CD4-positive, alpha-beta T cell (primary cell): ENCODE data around the gene BOK. TPM values are rescaled to one million over a fixed set of nuclear protein-coding genes. Genes with fewer than 3 reads are reported as not detected.

Experiments used
- ATAC-seq: fragments of 200-7000 bp; cut with Tn5 transposase; one replicate; pipeline ENCODE4 v1.10.0; 2022; ENCODE audit warnings: mild to moderate bottlenecking; ENCODE audit not compliant: poor library complexity
- CTCF ChIA-PET: fragments of 350-600 bp; sonication (Branson Sonifier 250); formaldehyde crosslinking; loops from one replicate; lab custom pipeline; 2021; ENCODE audit warnings: antibody characterized with exemption, inconsistent platforms; lab: Charles Lee
- POLR2A ChIA-PET: fragments of 350-600 bp; sonication (Branson Sonifier 250); formaldehyde crosslinking; loops from one replicate; lab custom pipeline; 2021; ENCODE audit warnings: antibody characterized with exemption, inconsistent platforms; lab: Charles Lee
- DNase-seq, 14 experiments: peaks; one replicate each; pipeline ENCODE4 v3.0.0-alpha.2; 2013 to 2020; ENCODE audit warnings: mixed read lengths in 2 of 14
- H3K27ac ChIP-seq, 2 donors: one replicate each; pipeline versions ENCODE4 v1.5.1 to v1.7.0; 2013; ENCODE audit warnings: low read length in 2 of 2, low read depth in 1 of 2, mild to moderate bottlenecking in 1 of 2
- H3K27me3 ChIP-seq, 2 experiments: 1 replicate in 1 of 2; 2 replicates in 1 of 2; pipeline versions ENCODE4 v1.6.1 to v1.7.0; 2013; ENCODE audit warnings: low read length in 2 of 2, control low read depth in 1 of 2, mild to moderate bottlenecking in 1 of 2, moderate library complexity in 1 of 2; ENCODE audit not compliant: insufficient read depth in 2 of 2, control insufficient read depth in 1 of 2
- H3K36me3 ChIP-seq: one replicate; pipeline ENCODE4 v1.6.1; 2013; ENCODE audit warnings: low read length, control low read depth; ENCODE audit not compliant: insufficient read depth
- H3K4me1 ChIP-seq: one replicate; pipeline ENCODE4 v1.6.1; 2013; ENCODE audit warnings: low read length, control low read depth; ENCODE audit not compliant: insufficient read depth
- H3K4me3 ChIP-seq: one replicate; pipeline ENCODE4 v1.5.1; 2013; ENCODE audit warnings: mild to moderate bottlenecking, low read length, moderate library complexity
- H3K9me3 ChIP-seq, 2 experiments: 1 replicate in 1 of 2; 2 replicates in 1 of 2; pipeline versions ENCODE4 v1.6.1 to v1.7.0; 2013; ENCODE audit warnings: low read length in 2 of 2, mild to moderate bottlenecking in 2 of 2, control low read depth in 1 of 2, moderate library complexity in 1 of 2; ENCODE audit not compliant: control insufficient read depth in 1 of 2, insufficient read depth in 1 of 2
- H3K27ac Mint-ChIP-seq: one replicate; pipeline ENCODE4 v1.8.0; 2020; ENCODE audit warnings: mixed read lengths
- H3K27me3 Mint-ChIP-seq: one replicate; pipeline ENCODE4 v1.8.0; 2021; ENCODE audit warnings: mixed read lengths
- H3K36me3 Mint-ChIP-seq: one replicate; pipeline ENCODE4 v1.8.0; 2021; ENCODE audit warnings: low read depth, mixed read lengths
- H3K4me1 Mint-ChIP-seq: one replicate; pipeline ENCODE4 v1.8.0; 2021; ENCODE audit warnings: low read depth, mixed read lengths
- H3K4me3 Mint-ChIP-seq: one replicate; pipeline ENCODE4 v1.8.0; 2020; ENCODE audit warnings: mild to moderate bottlenecking, mixed read lengths
- H3K9me3 Mint-ChIP-seq: one replicate; pipeline ENCODE4 v1.8.0; 2020; ENCODE audit warnings: mixed read lengths
- CTCF ChIP-seq: fragments of 200-600 bp; IDR thresholded peaks from one replicate; pipeline ENCODE4 v1.8.0; 2022; ENCODE audit warnings: antibody characterized with exemption, mild to moderate bottlenecking
- intact Hi-C, 2 experiments: fragments of 100-400 bp; cut with DNase I in 1 of 2; cut with micrococcal nuclease in 1 of 2; formaldehyde crosslinking; loops; one replicate each; pipeline versions ENCODE4 v1.15.1 to v1.9.0; 2023 to 2025; cut with DNase I, micrococcal nuclease
- total RNA-seq, 174 experiments: library from RNA in 2 of 174; stranded (reverse) in 2 of 174; gene quantifications; one replicate each; pipeline ENCODE4 v1.2.3 and lab custom pipeline; 2021 to 2026

Gene BOK
- total RNA-seq, 2 experiments from 2014 or later = not detected

DNA sequence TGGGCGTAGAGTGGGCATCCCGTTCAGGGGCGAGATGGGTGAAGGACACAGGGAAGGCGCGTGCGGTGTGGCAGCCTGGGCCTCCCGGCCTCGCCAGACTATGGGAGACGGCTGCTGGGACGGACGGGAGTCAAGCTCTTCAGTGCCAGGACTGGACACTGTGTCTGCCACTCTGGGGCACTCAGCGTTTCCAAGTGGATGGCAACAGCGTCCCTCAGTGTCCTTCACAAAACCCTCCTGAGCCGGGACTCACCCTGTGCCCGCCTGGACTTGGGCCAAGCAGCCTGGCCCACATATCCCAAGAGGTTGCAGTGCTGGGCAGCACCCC is 16.3 kb upstream of the BOK start:
- TF ChIP-seq CTCF = no peak
- ATAC-seq (no peak), DNase-seq (no peak)
- Histone ChIP-seq H3K9me3 (peaks cover 0 to 13% of the 10 kb centered on the region in 2 experiments), H3K27me3 (peaks cover 29 to 52% of the 10 kb centered on the region in 2 experiments), H3K27ac (no peak overlapping the region), H3K4me1 (peaks cover 11% of the 10 kb centered on the region), H3K4me3 (no peak overlapping the region), H3K36me3 (no peaks in the 10 kb centered on the region)
- peaks cover 5% of the 10 kb centered on the region for H3K4me1 Mint-ChIP-seq
- no peak overlapping the region for H3K4me3 Mint-ChIP-seq
- H3K27me3 Mint-ChIP-seq = peaks cover 26% of the 10 kb centered on the region
- intact Hi-C loops = no loop called here
- POLR2A ChIA-PET = no interaction called here
- no peaks in the 10 kb centered on the region for H3K36me3 Mint-ChIP-seq
- no peaks in the 10 kb centered on the region for H3K9me3 Mint-ChIP-seq
- no peak overlapping the region for H3K27ac Mint-ChIP-seq
- CTCF ChIA-PET = no interaction called here

DNA sequence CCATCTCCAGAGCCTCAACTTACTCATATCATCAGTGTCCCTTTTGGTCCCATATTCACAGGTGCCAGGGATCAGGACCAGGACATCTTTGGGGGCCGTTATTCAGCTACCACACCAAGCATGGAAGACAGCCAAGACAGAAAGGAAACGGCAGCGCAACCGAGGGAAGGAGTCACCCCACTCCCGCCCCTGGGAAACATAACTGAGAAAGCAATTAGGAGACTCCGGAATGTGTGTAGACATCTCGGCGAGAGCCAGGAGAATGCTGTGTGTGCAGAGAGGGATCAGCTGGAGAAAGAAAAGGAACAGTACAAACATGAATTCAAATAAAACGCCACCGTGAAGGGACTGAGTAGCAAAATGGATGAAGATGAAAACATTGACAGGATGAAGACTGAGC is 13.4 kb upstream of the BOK start:
- no peak for ATAC-seq
- Histone ChIP-seq H3K27me3 (peaks cover 23 to 61% of the 10 kb centered on the region in 2 experiments), H3K4me3 (no peak overlapping the region), H3K36me3 (no peaks in the 10 kb centered on the region), H3K9me3 (peaks cover 0 to 13% of the 10 kb centered on the region in 2 experiments), H3K4me1 (peaks cover 11% of the 10 kb centered on the region), H3K27ac (no peak overlapping the region)
- Mint-ChIP-seq H3K27ac (no peak overlapping the region), H3K36me3 (no peaks in the 10 kb centered on the region), H3K4me1 (peaks cover 5% of the 10 kb centered on the region), H3K27me3 (peaks cover 26% of the 10 kb centered on the region), H3K4me3 (no peak overlapping the region), H3K9me3 (no peaks in the 10 kb centered on the region)
- intact Hi-C loops = no loop called here
- CTCF ChIA-PET = no interaction called here
- POLR2A ChIA-PET = no interaction called here
- no peak for DNase-seq
- no peak for TF ChIP-seq CTCF

- POLR2A ChIA-PET = no interaction called here
Observed at GRCh38 chr2:241545523-241546473, 12.7 kb upstream of the BOK start.

More at GRCh38 chr2:241545523-241546473, 12.7 kb upstream of the BOK start:
- DNase-seq (no peak), ATAC-seq (no peak)
- H3K36me3 Mint-ChIP-seq = no peaks in the 10 kb centered on the region
- no peak overlapping the region for H3K4me3 ChIP-seq
- H3K4me1 ChIP-seq = peaks cover 8% of the 10 kb centered on the region
- no peak overlapping the region for H3K4me3 Mint-ChIP-seq
- peaks cover 19 to 58% of the 10 kb centered on the region in 2 experiments for H3K27me3 ChIP-seq
- no peaks in the 10 kb centered on the region for H3K9me3 Mint-ChIP-seq
- peaks cover 21% of the 10 kb centered on the region for H3K27me3 Mint-ChIP-seq
- peaks cover under 1% of the 10 kb centered on the region for H3K4me1 Mint-ChIP-seq
- TF ChIP-seq CTCF = no peak
- CTCF ChIA-PET = no interaction called here
- no peaks in the 10 kb centered on the region for H3K36me3 ChIP-seq
- no peak overlapping the region for H3K27ac Mint-ChIP-seq
- no peak overlapping the region for H3K27ac ChIP-seq
- H3K9me3 ChIP-seq = peaks cover 0 to 8% of the 10 kb centered on the region in 2 experiments
- intact Hi-C loops = no loop called here
